ENCODE measurements around the gene GRM4. TPM values are rescaled to one million over a fixed set of nuclear protein-coding genes. Genes with fewer than 3 reads are reported as not detected.

GRM4 gene
- total and polyA plus RNA-seq, 9 of the 15 experiments (the other 6 are each of a cell fraction or from before 2014, with no cell fraction given): 0.18 TPM; not detected in 8

- H3K4me3 ChIP-seq: no peak overlapping the region
- H3K9me3 ChIP-seq (replicated peaks; ENCODE audit: control insufficient read depth, insufficient read depth, low read depth, low read length): no peaks in the 10 kb centered on the region
- H3K79me2 ChIP-seq (ENCODE audit: control insufficient read depth, insufficient read depth, low read length): no peaks in the 10 kb centered on the region
- H3K27me3 ChIP-seq (ENCODE audit: control insufficient read depth in 2 of 2, insufficient read depth in 2 of 2, low read length in 2 of 2): peaks cover 17 to 84% of the 10 kb centered on the region in 2 experiments; a peak in 4 of 5 replicates
- H3K4me2 ChIP-seq (ENCODE audit: insufficient read depth, low read length): no peak overlapping the region
- peaks cover 30% of the 10 kb centered on the region for H4K20me1 ChIP-seq (replicated peaks; ENCODE audit: control insufficient read depth, insufficient read depth, low read length)
- H3K9me1 ChIP-seq (ENCODE audit: control insufficient read depth, insufficient read depth, low read length): no peaks in the 10 kb centered on the region
- WGBS (ENCODE audit: insufficient coverage, low coverage, missing lambda C conversion rate): 2% methylated on average over 9 of the region's 10 CpGs
- intact Hi-C loops (cut with micrococcal nuclease): no loop called here
- in situ Hi-C loops (cut with MboI): no loop called here
- H3K36me3 ChIP-seq (ENCODE audit: control insufficient read depth, insufficient read depth, low read length): no peaks in the 10 kb centered on the region
- ChIA-PET POLR2A (no interaction called here), CTCF (ENCODE audit: low intra/inter-chr PET ratio) (no interaction called here)
- H2AFZ ChIP-seq (ENCODE audit: low read depth, low read length): no peak overlapping the region
- no TSS peak for BruUV-seq (replicated peaks)
- DNase-seq (ENCODE audit: extremely low read depth in 1 of 4, low spot score in 3 of 4): no peak
- H3K4me1 ChIP-seq (replicated peaks in 1 of 2; ENCODE audit: control insufficient read depth in 2 of 2, insufficient read depth in 2 of 2, low read length in 2 of 2): peaks cover 0 to 12% of the 10 kb centered on the region in 2 experiments; a peak in 1 of 5 replicates
- peak overlapping the region in 1 of 2 experiments; percentile 22; a peak in 1 of 4 replicates for H3K9ac ChIP-seq (ENCODE audit: insufficient read depth in 1 of 2, low read depth in 2 of 2, low read length in 2 of 2)
- H3K27ac ChIP-seq (ENCODE audit: extremely low read depth, low read depth, low read length): no peak overlapping the region
- no peak for ATAC-seq
- FAIRE-seq: no peak
- TF ChIP-seq, protein P1, sequence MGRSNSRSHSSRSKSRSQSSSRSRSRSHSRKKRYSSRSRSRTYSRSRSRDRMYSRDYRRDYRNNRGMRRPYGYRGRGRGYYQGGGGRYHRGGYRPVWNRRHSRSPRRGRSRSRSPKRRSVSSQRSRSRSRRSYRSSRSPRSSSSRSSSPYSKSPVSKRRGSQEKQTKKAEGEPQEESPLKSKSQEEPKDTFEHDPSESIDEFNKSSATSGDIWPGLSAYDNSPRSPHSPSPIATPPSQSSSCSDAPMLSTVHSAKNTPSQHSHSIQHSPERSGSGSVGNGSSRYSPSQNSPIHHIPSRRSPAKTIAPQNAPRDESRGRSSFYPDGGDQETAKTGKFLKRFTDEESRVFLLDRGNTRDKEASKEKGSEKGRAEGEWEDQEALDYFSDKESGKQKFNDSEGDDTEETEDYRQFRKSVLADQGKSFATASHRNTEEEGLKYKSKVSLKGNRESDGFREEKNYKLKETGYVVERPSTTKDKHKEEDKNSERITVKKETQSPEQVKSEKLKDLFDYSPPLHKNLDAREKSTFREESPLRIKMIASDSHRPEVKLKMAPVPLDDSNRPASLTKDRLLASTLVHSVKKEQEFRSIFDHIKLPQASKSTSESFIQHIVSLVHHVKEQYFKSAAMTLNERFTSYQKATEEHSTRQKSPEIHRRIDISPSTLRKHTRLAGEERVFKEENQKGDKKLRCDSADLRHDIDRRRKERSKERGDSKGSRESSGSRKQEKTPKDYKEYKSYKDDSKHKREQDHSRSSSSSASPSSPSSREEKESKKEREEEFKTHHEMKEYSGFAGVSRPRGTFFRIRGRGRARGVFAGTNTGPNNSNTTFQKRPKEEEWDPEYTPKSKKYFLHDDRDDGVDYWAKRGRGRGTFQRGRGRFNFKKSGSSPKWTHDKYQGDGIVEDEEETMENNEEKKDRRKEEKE (IDR thresholded peaks at IDR 0.05; ENCODE audit: borderline replicate concordance in 1 of 2, control insufficient read depth in 1 of 2, low read depth in 2 of 2, low read length in 1 of 2): no peak
- TF ChIP-seq, protein P2, sequence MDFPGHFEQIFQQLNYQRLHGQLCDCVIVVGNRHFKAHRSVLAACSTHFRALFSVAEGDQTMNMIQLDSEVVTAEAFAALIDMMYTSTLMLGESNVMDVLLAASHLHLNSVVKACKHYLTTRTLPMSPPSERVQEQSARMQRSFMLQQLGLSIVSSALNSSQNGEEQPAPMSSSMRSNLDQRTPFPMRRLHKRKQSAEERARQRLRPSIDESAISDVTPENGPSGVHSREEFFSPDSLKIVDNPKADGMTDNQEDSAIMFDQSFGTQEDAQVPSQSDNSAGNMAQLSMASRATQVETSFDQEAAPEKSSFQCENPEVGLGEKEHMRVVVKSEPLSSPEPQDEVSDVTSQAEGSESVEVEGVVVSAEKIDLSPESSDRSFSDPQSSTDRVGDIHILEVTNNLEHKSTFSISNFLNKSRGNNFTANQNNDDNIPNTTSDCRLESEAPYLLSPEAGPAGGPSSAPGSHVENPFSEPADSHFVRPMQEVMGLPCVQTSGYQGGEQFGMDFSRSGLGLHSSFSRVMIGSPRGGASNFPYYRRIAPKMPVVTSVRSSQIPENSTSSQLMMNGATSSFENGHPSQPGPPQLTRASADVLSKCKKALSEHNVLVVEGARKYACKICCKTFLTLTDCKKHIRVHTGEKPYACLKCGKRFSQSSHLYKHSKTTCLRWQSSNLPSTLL (IDR thresholded peaks at IDR 0.05): no peak
- TF ChIP-seq ZNF589 (CRISPR knock-in tag; IDR thresholded peaks at IDR 0.05; ENCODE audit: low read depth) (no peak), SUPT5H (IDR thresholded peaks at IDR 0.05) (no peak), CREM (IDR thresholded peaks at IDR 0.05; ENCODE audit: low read depth) (no peak)
- TF ChIP-seq, protein P3, sequence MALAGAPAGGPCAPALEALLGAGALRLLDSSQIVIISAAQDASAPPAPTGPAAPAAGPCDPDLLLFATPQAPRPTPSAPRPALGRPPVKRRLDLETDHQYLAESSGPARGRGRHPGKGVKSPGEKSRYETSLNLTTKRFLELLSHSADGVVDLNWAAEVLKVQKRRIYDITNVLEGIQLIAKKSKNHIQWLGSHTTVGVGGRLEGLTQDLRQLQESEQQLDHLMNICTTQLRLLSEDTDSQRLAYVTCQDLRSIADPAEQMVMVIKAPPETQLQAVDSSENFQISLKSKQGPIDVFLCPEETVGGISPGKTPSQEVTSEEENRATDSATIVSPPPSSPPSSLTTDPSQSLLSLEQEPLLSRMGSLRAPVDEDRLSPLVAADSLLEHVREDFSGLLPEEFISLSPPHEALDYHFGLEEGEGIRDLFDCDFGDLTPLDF (CRISPR knock-in tag; IDR thresholded peaks at IDR 0.05): no peak
These were observed 53.3 kb downstream of the GRM4 start for GRCh38 chr6:34092631-34093030.
